Panc1 (cell line): ENCODE measurements around the gene TENT4B. TPM values are rescaled to one million over a fixed set of nuclear protein-coding genes. Genes with fewer than 3 reads are reported as not detected.
A peak's percentile ranks its signal among the peaks of the same experiment; 100 is the strongest.

Experiments
- ATAC-seq: fragments of 200-7000 bp; cut with Tn5 transposase; 2 replicates; pipeline ENCODE4 v1.9.1; 2020; ENCODE audit warnings: mild to moderate bottlenecking, moderate library complexity
- Bru-seq: library from RNA; stranded (reverse); fragments of 400-500 nt; gene quantifications from one replicate; lab custom pipeline; 2021; lab: Mats Ljungman, UMichigan
- BruChase-seq, 2 experiments: library from RNA; stranded (reverse); fragments of 400-500 nt; gene quantifications; one replicate each; lab custom pipeline; 2021; lab: Mats Ljungman, UMichigan
- BruUV-seq: library from RNA; stranded (reverse); fragments of 400-500 nt; replicated peaks from 2 replicates; lab custom pipeline; 2021; lab: Mats Ljungman, UMichigan
- CTCF ChIA-PET: fragments of 300-600 bp; sonication (Branson Sonifier 250); formaldehyde crosslinking; loops from one replicate; lab custom pipeline; 2022; ENCODE audit warnings: antibody characterized with exemption; lab: Charles Lee
- POLR2A ChIA-PET: fragments of 300-600 bp; sonication (Branson Sonifier 250); formaldehyde crosslinking; loops from one replicate; lab custom pipeline; 2022; ENCODE audit warnings: antibody characterized with exemption; lab: Charles Lee
- DNase-seq: peaks from one replicate; pipeline ENCODE4 v3.0.0-alpha.2; 2010; ENCODE audit warnings: low read depth, low spot score
- H3K27ac ChIP-seq: 2 replicates; pipeline ENCODE4 v1.5.1; 2011; ENCODE audit warnings: mild to moderate bottlenecking, low read length, inconsistent platforms
- H3K27me3 ChIP-seq: fragments of 200-500 bp; sonication (Bioruptor generic); 2 replicates; pipeline ENCODE4 v1.6.0; 2014; ENCODE audit warnings: low read length, inconsistent platforms; ENCODE audit not compliant: control insufficient read depth, insufficient read depth
- H3K36me3 ChIP-seq: fragments of 200-500 bp; sonication (Bioruptor generic); 2 replicates; pipeline ENCODE4 v1.5.1; 2014; ENCODE audit warnings: inconsistent platforms, mild to moderate bottlenecking, low read length, moderate library complexity; ENCODE audit not compliant: control insufficient read depth, insufficient read depth
- H3K4me1 ChIP-seq: 2 replicates; pipeline ENCODE4 v1.5.1; 2011; ENCODE audit warnings: inconsistent platforms, mild to moderate bottlenecking, low read length, moderate library complexity; ENCODE audit not compliant: control insufficient read depth, insufficient read depth
- H3K4me3 ChIP-seq, 2 experiments: 2 replicates each; pipeline ENCODE4 v1.5.1; 2011 to 2012; ENCODE audit warnings: low read depth in 2 of 2, low read length in 2 of 2, mild to moderate bottlenecking in 2 of 2, inconsistent platforms in 1 of 2, moderate library complexity in 1 of 2
- H3K9me3 ChIP-seq: fragments of 200-500 bp; sonication (Bioruptor generic); 2 replicates; pipeline ENCODE4 v1.5.1; 2014; ENCODE audit warnings: low read depth, mild to moderate bottlenecking, inconsistent platforms, low read length, moderate library complexity; ENCODE audit not compliant: control insufficient read depth, insufficient read depth
- CTCF ChIP-seq: fragments of 450-650 bp; IDR thresholded peaks from 2 replicates; pipeline ENCODE4 v1.5.1; 2017; ENCODE audit warnings: mild to moderate bottlenecking
- POLR2AphosphoS5 ChIP-seq: IDR thresholded peaks from 2 replicates; pipeline ENCODE4 v1.6.1; 2012; ENCODE audit warnings: mild to moderate bottlenecking, low read depth, low read length, moderate library complexity
- REST ChIP-seq, 2 experiments: IDR thresholded peaks; 2 replicates each; pipeline ENCODE4 v1.6.1; 2011 to 2012; ENCODE audit warnings: low read depth in 2 of 2, control low read depth in 1 of 2, low read length in 1 of 2, mild to moderate bottlenecking in 1 of 2, moderate library complexity in 1 of 2; ENCODE audit not compliant: insufficient read depth in 1 of 2
- SIN3A ChIP-seq: IDR thresholded peaks from 2 replicates; pipeline ENCODE4 v1.6.1; 2012; ENCODE audit warnings: low read depth, mild to moderate bottlenecking, low read length, moderate library complexity, borderline replicate concordance; ENCODE audit not compliant: insufficient read depth
- TCF7L2 ChIP-seq: IDR thresholded peaks from 2 replicates; pipeline ENCODE4 v1.6.1; 2011; ENCODE audit warnings: mild to moderate bottlenecking, low read depth, low read length, inconsistent platforms
- in situ Hi-C: cut with HindIII; loops from 2 replicates; pipeline ENCODE4 v1.10.0; 2016; ENCODE audit warnings: low sequenced_read_pairs, low pct_unique_long_range_greater_than_20kb
- intact Hi-C: fragments of 100-400 bp; cut with micrococcal nuclease; formaldehyde crosslinking; loops from one replicate; pipeline ENCODE4 v1.10.0; 2022; ENCODE audit not compliant: unreplicated experiment
- long read RNA-seq: library from polyadenylated mRNA; unstranded; transcript quantifications from one replicate; pipeline ENCODE4 v2.0.0, GENCODE V29; 2021; ENCODE audit not compliant: unreplicated experiment
- polyA plus RNA-seq: library from polyadenylated mRNA; unstranded; fragments of >200 nt; gene quantifications from one replicate; pipeline ENCODE4 v1.2.1, GENCODE V29; 2012; ENCODE audit warnings: missing spikeins; ENCODE audit not compliant: insufficient read length
- total RNA-seq: library from RNA; stranded (reverse); gene quantifications from one replicate; pipeline ENCODE4 v1.2.1, GENCODE V29; 2021; ENCODE audit not compliant: unreplicated experiment

TENT4B gene
- total RNA-seq (9.7 TPM), Bru-seq, nascent RNA (percentile 71 among the genes with signal in this experiment), BruChase-seq, experiment 1, labeled RNA remaining after a 2-hour chase (percentile 73 among the genes with signal in this experiment), BruChase-seq, experiment 2, labeled RNA remaining after a 6-hour chase (percentile 68 among the genes with signal in this experiment)
- 4.0 TPM for polyA plus RNA-seq
- long read RNA-seq, full-length matches to known transcripts: 1 of 12 reads
- long read RNA-seq, partial matches to known transcripts: 3 of 12 reads
- long read RNA-seq, other reads (novel, unspliced or antisense): 8 of 12 reads

- Histone ChIP-seq H3K27me3 (no peaks in the 10 kb centered on the region), H3K27ac (peak within 1 kb of the TSS; percentile 84), H3K4me1 (peaks cover 6% of the 10 kb centered on the region), H3K36me3 (no peaks in the 10 kb centered on the region), H3K4me3 (peak within 1 kb of the TSS; percentile 69 to 83), H3K9me3 (no peaks in the 10 kb centered on the region)
- POLR2A ChIA-PET: no interaction called here
- BruUV-seq: no TSS peak
- peak; percentile 72 for TF ChIP-seq POLR2AphosphoS5
- no peak for TF ChIP-seq CTCF
- TF ChIP-seq TCF7L2: no peak
- peak; percentile 43; the same call in 1 of the 2 replicates for TF ChIP-seq SIN3A
- 0 out of 4 replicates have a peak, but pooled peaks of 1 of the 2 experiments have one; percentile 21 for TF ChIP-seq REST (IDR thresholded peaks at IDR 0.05; ENCODE audit: insufficient read depth in 1 of 2, low read depth in 2 of 2, low read length in 1 of 2)
- DNase-seq: no peak
- peak; percentile 91 for ATAC-seq
- intact Hi-C loops (no loop called here), in situ Hi-C loops (no loop called here)
- CTCF ChIA-PET: no interaction called here
Measured at GRCh38 chr16:50152807-50153595, at the start of gene TENT4B. TENT4B (plus strand) TSS chr16:50153306; CDS start chr16:50153622, 316 bp downstream.

GRCh38 chr16:50103764-50104163 lies 49.3 kb upstream of the TENT4B start:
- Histone ChIP-seq H3K4me1 (no peaks in the 10 kb centered on the region), H3K9me3 (no peaks in the 10 kb centered on the region), H3K27me3 (no peaks in the 10 kb centered on the region), H3K4me3 (no peak overlapping the region), H3K36me3 (peaks cover 6% of the 10 kb centered on the region; the same call in 1 of the 2 replicates), H3K27ac (no peak overlapping the region)
- ChIA-PET POLR2A (no interaction called here), CTCF (no interaction called here)
- in situ Hi-C loops: no loop called here
- no TSS peak for BruUV-seq
- intact Hi-C loops: no loop called here
- ATAC-seq: no peak
- no peak for DNase-seq
- no peak for TF ChIP-seq SIN3A
- TF ChIP-seq POLR2AphosphoS5: no peak
- no peak for TF ChIP-seq CTCF
- TF ChIP-seq REST (IDR thresholded peaks at IDR 0.05; ENCODE audit: insufficient read depth in 1 of 2, low read depth in 2 of 2, low read length in 1 of 2): no peak
- no peak for TF ChIP-seq TCF7L2
